Measurements from ENCODE around the gene TENM4.

Gene TENM4

GRCh38 chr11:79255965-79256364, 184.9 kb downstream of the TENM4 start:
- DNase-seq (ENCODE audit: extremely low read depth, low read depth): no peak
- no peak for TF ChIP-seq CTCF (IDR thresholded peaks at IDR 0.05; ENCODE audit: low read depth, low read length)

GRCh38 chr11:79253280-79253679, 187.6 kb downstream of the TENM4 start:
- no peak for TF ChIP-seq CTCF (IDR thresholded peaks at IDR 0.05; ENCODE audit: low read depth, low read length)
- DNase-seq (ENCODE audit: extremely low read depth, low read depth): no peak

GRCh38 chr11:79249295-79249993, 191.4 kb downstream of the TENM4 start:
- no peak for TF ChIP-seq CTCF (IDR thresholded peaks at IDR 0.05; ENCODE audit: low read depth, low read length)
- no peak for DNase-seq (ENCODE audit: extremely low read depth, low read depth)

DNA sequence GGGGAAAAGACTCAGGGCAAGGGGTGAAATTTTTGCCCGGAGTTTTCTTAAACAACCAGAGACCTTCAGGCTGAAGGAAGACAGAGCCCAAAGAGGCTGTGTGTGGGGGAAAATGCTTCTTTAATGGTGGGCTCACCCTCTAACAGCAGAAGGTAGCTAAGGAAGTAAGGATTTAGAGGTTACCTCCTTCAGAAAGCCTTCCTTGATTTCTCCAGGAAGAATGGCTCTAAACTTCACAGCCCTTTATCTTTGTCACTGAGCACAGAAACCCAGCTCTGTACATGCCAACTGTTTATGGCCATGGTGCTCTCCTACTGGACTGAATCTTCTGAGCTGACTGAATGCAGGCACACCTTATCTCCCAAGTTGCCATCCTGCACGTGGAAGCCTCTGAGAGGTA, 196.0 kb downstream of the TENM4 start:
- DNase-seq (ENCODE audit: extremely low read depth, low read depth): no peak
- TF ChIP-seq CTCF (IDR thresholded peaks at IDR 0.05; ENCODE audit: low read depth, low read length): no peak

GRCh38 chr11:79244241-79244772, 196.5 kb downstream of the TENM4 start:
- TF ChIP-seq CTCF (IDR thresholded peaks at IDR 0.05; ENCODE audit: low read depth, low read length): no peak
- DNase-seq (ENCODE audit: extremely low read depth, low read depth): peak; percentile 61

- TF ChIP-seq CTCF (IDR thresholded peaks at IDR 0.05; ENCODE audit: low read depth, low read length): no peak
- DNase-seq (ENCODE audit: extremely low read depth, low read depth): no peak
Measured at GRCh38 chr11:79243422-79244210, 197.2 kb downstream of the TENM4 start.

DNA sequence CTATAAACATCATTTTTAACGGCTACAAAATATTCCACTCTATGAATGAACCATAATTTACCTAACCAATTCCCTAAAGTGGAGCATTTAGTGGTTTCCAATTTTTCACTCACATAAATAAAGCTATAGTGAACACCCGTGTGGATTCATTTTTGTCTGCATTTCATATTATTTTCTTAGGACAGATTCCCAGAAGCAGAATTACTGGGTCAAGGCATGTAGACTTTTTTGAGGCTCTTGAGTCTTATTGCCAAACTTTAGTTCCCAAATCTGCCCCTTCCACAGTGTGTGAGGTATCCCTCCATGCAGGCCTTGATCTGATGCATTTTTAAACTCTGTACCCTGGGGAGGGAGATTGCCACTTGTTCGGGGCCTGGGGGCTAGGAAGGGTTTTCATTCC, 198.2 kb downstream of the TENM4 start:
- TF ChIP-seq CTCF (IDR thresholded peaks at IDR 0.05; ENCODE audit: low read depth, low read length): no peak

More for the DNA sequence above, 198.2 kb downstream of the TENM4 start:
- DNase-seq (ENCODE audit: extremely low read depth, low read depth): no peak

Data from AG09319 (cell line).